CD14-positive monocyte (primary cell): ENCODE measurements around the gene HMGCS2. TPM values are rescaled to one million over a fixed set of nuclear protein-coding genes. Genes with fewer than 3 reads are reported as not detected.

ENCODE experiments used
- DNase-seq, 3 donors: peaks; one replicate each; pipeline ENCODE4 v3.0.0-alpha.2; 2011 to 2022
- H2AFZ ChIP-seq: 2 replicates; pipeline ENCODE4 v1.6.0; 2012; ENCODE audit warnings: mild to moderate bottlenecking, low read depth, low read length, inconsistent platforms; ENCODE audit not compliant: insufficient read depth, poor library complexity, severe bottlenecking
- H3K27ac ChIP-seq, 2 donors: 1 replicate in 1 of 2; 2 replicates in 1 of 2; pipeline ENCODE4 v1.5.1; 2012 to 2013; ENCODE audit warnings: low read length in 2 of 2, control low read depth in 1 of 2, inconsistent platforms in 1 of 2, low read depth in 1 of 2, mild to moderate bottlenecking in 1 of 2
- H3K27me3 ChIP-seq, 2 donors: one replicate each; pipeline versions ENCODE4 v1.6.0 to v1.6.1; 2011 to 2013; ENCODE audit warnings: low read length in 2 of 2; ENCODE audit not compliant: control insufficient read depth in 2 of 2, insufficient read depth in 2 of 2
- H3K36me3 ChIP-seq, 2 donors: replicated peaks in 1 of 2; 1 replicate in 1 of 2; 2 replicates in 1 of 2; pipeline versions ENCODE4 v1.5.1 to v1.6.1; 2012 to 2013; ENCODE audit warnings: low read length in 2 of 2, control low read depth in 1 of 2, inconsistent platforms in 1 of 2, mild to moderate bottlenecking in 1 of 2; ENCODE audit not compliant: insufficient read depth in 2 of 2, control insufficient read depth in 1 of 2
- H3K4me1 ChIP-seq, 2 donors: 1 replicate in 1 of 2; 2 replicates in 1 of 2; pipeline versions ENCODE4 v1.5.1 to v1.6.1; 2012 to 2013; ENCODE audit warnings: low read length in 2 of 2, control low read depth in 1 of 2, inconsistent platforms in 1 of 2, mild to moderate bottlenecking in 1 of 2, moderate library complexity in 1 of 2; ENCODE audit not compliant: insufficient read depth in 2 of 2, control insufficient read depth in 1 of 2
- H3K4me2 ChIP-seq: replicated peaks from 2 replicates; pipeline ENCODE3; 2012; ENCODE audit warnings: low read length, moderate library complexity, mild to moderate bottlenecking; ENCODE audit not compliant: poor library complexity, severe bottlenecking; ENCODE audit errors: extremely low read depth
- H3K4me3 ChIP-seq, 3 experiments: fragments of 200-600 bp in 1 of 3; sonication (generic) in 1 of 3; replicated peaks in 1 of 3; 1 replicate in 2 of 3; 2 replicates in 1 of 3; pipeline ENCODE4 v1.5.1; 2011 to 2013; ENCODE audit warnings: low read length in 3 of 3, mild to moderate bottlenecking in 3 of 3, control low read depth in 2 of 3, low read depth in 2 of 3, inconsistent platforms in 1 of 3, moderate library complexity in 1 of 3
- H3K79me2 ChIP-seq: 2 replicates; pipeline ENCODE4 v1.6.0; 2012; ENCODE audit warnings: mild to moderate bottlenecking, control low read depth, inconsistent platforms, low read length, moderate library complexity; ENCODE audit not compliant: insufficient read depth
- H3K9ac ChIP-seq: 2 replicates; pipeline ENCODE4 v1.6.0; 2017; ENCODE audit warnings: low read length, mild to moderate bottlenecking; ENCODE audit not compliant: insufficient read depth, poor library complexity, severe bottlenecking
- H3K9me3 ChIP-seq, 2 donors: replicated peaks in 1 of 2; 1 replicate in 1 of 2; 2 replicates in 1 of 2; pipeline versions ENCODE4 v1.5.1 to v1.6.1; 2012 to 2013; ENCODE audit warnings: low read length in 2 of 2, control low read depth in 1 of 2; ENCODE audit not compliant: control insufficient read depth in 1 of 2, insufficient read depth in 1 of 2
- H4K20me1 ChIP-seq: 2 replicates; pipeline ENCODE4 v1.6.0; 2012; ENCODE audit warnings: mild to moderate bottlenecking, low read length, control low read depth, moderate library complexity; ENCODE audit not compliant: insufficient read depth
- H3K27ac Mint-ChIP-seq, 7 donors: one replicate each; pipeline ENCODE4 v1.8.0; 2020; ENCODE audit warnings: mild to moderate bottlenecking in 7 of 7, mixed read lengths in 7 of 7, moderate library complexity in 6 of 7, inconsistent platforms in 2 of 7
- H3K27me3 Mint-ChIP-seq, 3 donors: one replicate each; pipeline ENCODE4 v1.8.0; 2021 to 2022; ENCODE audit warnings: low read depth in 3 of 3, mild to moderate bottlenecking in 3 of 3, mixed read lengths in 3 of 3, moderate library complexity in 3 of 3, inconsistent platforms in 1 of 3
- H3K36me3 Mint-ChIP-seq, 2 donors: one replicate each; pipeline ENCODE4 v1.8.0; 2020; ENCODE audit warnings: mixed read lengths in 2 of 2, inconsistent platforms in 1 of 2, mild to moderate bottlenecking in 1 of 2
- H3K4me1 Mint-ChIP-seq: one replicate; pipeline ENCODE4 v1.8.0; 2020; ENCODE audit warnings: mild to moderate bottlenecking, mixed read lengths
- H3K4me3 Mint-ChIP-seq, 2 donors: one replicate each; pipeline ENCODE4 v1.8.0; 2020; ENCODE audit warnings: mild to moderate bottlenecking in 2 of 2, mixed read lengths in 2 of 2, moderate library complexity in 1 of 2
- H3K9me3 Mint-ChIP-seq, 7 donors: one replicate each; pipeline ENCODE4 v1.8.0; 2020 to 2022; ENCODE audit warnings: mixed read lengths in 7 of 7, mild to moderate bottlenecking in 6 of 7, moderate library complexity in 6 of 7, inconsistent platforms in 2 of 7
- CTCF ChIP-seq: fragments of 200-600 bp; IDR thresholded peaks from one replicate; pipeline ENCODE4 v1.8.0; 2022; ENCODE audit warnings: antibody characterized with exemption, mild to moderate bottlenecking
- WGBS: methylation state at CpG from one replicate; pipeline ENCODE4 v1.1.5; 2013; ENCODE audit warnings: missing lambda C conversion rate; ENCODE audit not compliant: insufficient coverage; 5-methylcytosine and 5-hydroxymethylcytosine counted together
- intact Hi-C, 2 donors: fragments of 100-400 bp; cut with micrococcal nuclease; formaldehyde crosslinking; loops; one replicate each; pipeline versions ENCODE4 v1.15.0 to v1.15.1; 2023
- polyA plus RNA-seq, 3 donors: library from polyadenylated mRNA; depleted of rRNA in 1 of 3; unstranded in 2 of 3; stranded (reverse) in 1 of 3; fragments of 300-500 nt in 2 of 3; fragments of >200 nt in 1 of 3; fragmentation: Illumina TruSeq in 2 of 3; gene quantifications; 1 replicate in 2 of 3; 2 replicates in 1 of 3; pipeline ENCODE4 v1.2.3, GENCODE V29; 2012 to 2021

The HMGCS2 gene
- polyA plus RNA-seq, 3 donors: not detected

GRCh38 chr1:119806489-119806888 lies 37.8 kb upstream of the HMGCS2 start:
- no peaks in the 10 kb centered on the region for H3K79me2 ChIP-seq
- no peaks in the 10 kb centered on the region for H3K4me1 ChIP-seq
- no peak overlapping the region for H3K4me3 ChIP-seq
- H3K27ac Mint-ChIP-seq: no peak overlapping the region
- H3K27ac ChIP-seq: no peak overlapping the region
- intact Hi-C loops: no loop called here
- peaks cover 0 to 5% (median 4%) of the 10 kb centered on the region in 3 donors for H3K27me3 Mint-ChIP-seq
- 70% methylated on average over 2 of the region's 4 CpGs for WGBS
- peaks cover 0 to 2% (median 0%) of the 10 kb centered on the region in 7 donors for H3K9me3 Mint-ChIP-seq
- H3K27me3 ChIP-seq: no peaks in the 10 kb centered on the region
- H4K20me1 ChIP-seq: no peaks in the 10 kb centered on the region
- H3K4me2 ChIP-seq: no peak overlapping the region
- H3K36me3 Mint-ChIP-seq: no peaks in the 10 kb centered on the region
- no peak overlapping the region for H2AFZ ChIP-seq
- no peak for DNase-seq
- H3K4me1 Mint-ChIP-seq: no peaks in the 10 kb centered on the region
- no peak overlapping the region for H3K9ac ChIP-seq
- no peaks in the 10 kb centered on the region for H3K36me3 ChIP-seq
- H3K4me3 Mint-ChIP-seq: no peak overlapping the region
- no peaks in the 10 kb centered on the region for H3K9me3 ChIP-seq
- TF ChIP-seq CTCF: no peak

- WGBS: 100% methylated on average over 5 of the region's 13 CpGs
- H3K9ac ChIP-seq: no peak overlapping the region
- peaks cover 0 to 5% (median 4%) of the 10 kb centered on the region in 3 donors for H3K27me3 Mint-ChIP-seq
- H3K9me3 ChIP-seq: no peaks in the 10 kb centered on the region
- no peaks in the 10 kb centered on the region for H3K4me1 ChIP-seq
- TF ChIP-seq CTCF: no peak
- H3K4me1 Mint-ChIP-seq: no peaks in the 10 kb centered on the region
- no peaks in the 10 kb centered on the region for H3K79me2 ChIP-seq
- no peak overlapping the region for H2AFZ ChIP-seq
- no peak overlapping the region for H3K27ac Mint-ChIP-seq
- no peak overlapping the region for H3K27ac ChIP-seq
- H3K36me3 Mint-ChIP-seq: no peaks in the 10 kb centered on the region
- no peaks in the 10 kb centered on the region for H3K27me3 ChIP-seq
- intact Hi-C loops: no loop called here
- no peak overlapping the region for H3K4me3 ChIP-seq
- H3K9me3 Mint-ChIP-seq: peaks cover 0 to 2% (median 0%) of the 10 kb centered on the region in 7 donors
- H3K36me3 ChIP-seq: no peaks in the 10 kb centered on the region
- DNase-seq: no peak
- no peak overlapping the region for H3K4me3 Mint-ChIP-seq
- H3K4me2 ChIP-seq: no peak overlapping the region
- no peaks in the 10 kb centered on the region for H4K20me1 ChIP-seq
Measured at GRCh38 chr1:119805746-119806145, 37.0 kb upstream of the HMGCS2 start.
